AML-193 (cell line): Measurements from ENCODE around the gene EXOC3.
A peak's percentile ranks its signal among the peaks of the same experiment; 100 is the strongest.
"Not testable (repeated sequence)": the region's sequence is repeated elsewhere in the genome, so short reads cannot be mapped to it uniquely, and the experiment has no call there.

Experiments
- DNase-seq, 2 experiments: peaks; one replicate each; lab custom pipeline; 2025; lab: John Stamatoyannopoulos, UW

Gene EXOC3

GRCh38 chr5:407051-407450 is 35.9 kb upstream of the EXOC3 start:
- no peak for DNase-seq

- DNase-seq, result no peak
Measured at GRCh38 chr5:407801-408268, 35.1 kb upstream of the EXOC3 start.

- DNase-seq, result peak; percentile 17 to 25
Measured at GRCh38 chr5:410911-411517, 32.0 kb upstream of the EXOC3 start.

- no peak for DNase-seq
Measured at GRCh38 chr5:411728-412127, 31.2 kb upstream of the EXOC3 start.

- not testable (repeated sequence) for DNase-seq
Measured at GRCh38 chr5:414991-415927, 27.7 kb upstream of the EXOC3 start.

GRCh38 chr5:415928-416635 is 26.9 kb upstream of the EXOC3 start:
- no peak for DNase-seq

- DNase-seq, result no peak
Measured at GRCh38 chr5:416636-416960, 26.4 kb upstream of the EXOC3 start.

GRCh38 chr5:417301-418161 is 25.4 kb upstream of the EXOC3 start:
- DNase-seq, result no peak

- peak; percentile 50 to 76 for DNase-seq
Measured at GRCh38 chr5:418162-419121, 24.5 kb upstream of the EXOC3 start.

GRCh38 chr5:419970-420369 is 23.0 kb upstream of the EXOC3 start:
- DNase-seq, result no peak

- no peak for DNase-seq
Measured at GRCh38 chr5:420632-421286, 22.2 kb upstream of the EXOC3 start.

- DNase-seq, result no peak
Measured at GRCh38 chr5:421287-421880, 21.6 kb upstream of the EXOC3 start.

GRCh38 chr5:421901-422300 is 21.1 kb upstream of the EXOC3 start:
- DNase-seq, result no peak

GRCh38 chr5:422323-423232 is 20.4 kb upstream of the EXOC3 start:
- peak; percentile 13 to 14 for DNase-seq

- no peak for DNase-seq
Measured at GRCh38 chr5:423233-423565, 19.8 kb upstream of the EXOC3 start.

- no peak for DNase-seq
Measured at GRCh38 chr5:423626-424261, 19.2 kb upstream of the EXOC3 start.

GRCh38 chr5:424301-425110 is 18.5 kb upstream of the EXOC3 start:
- DNase-seq, result peak in 1 of 2 experiments; percentile 4
